ENCODE data around the gene EFHD2.

Gene EFHD2

GRCh38 chr1:15401391-15402055, 8.2 kb upstream of the EFHD2 start:
- no peak overlapping the region for H3K4me3 ChIP-seq (replicated peaks; ENCODE audit: low read depth, low read length)
- DNase-seq (ENCODE audit: extremely low read depth, insufficient read length) = no peak
- TF ChIP-seq CTCF (IDR thresholded peaks at IDR 0.05; ENCODE audit: insufficient read depth, low read length, poor library complexity, severe bottlenecking) = no peak
- no peaks in the 10 kb centered on the region for H3K27me3 ChIP-seq (replicated peaks; ENCODE audit: control insufficient read depth, insufficient read depth, low read length)
- no peaks in the 10 kb centered on the region for H3K36me3 ChIP-seq (ENCODE audit: control insufficient read depth, insufficient read depth, low read length)

GRCh38 chr1:15402809-15403450, 6.8 kb upstream of the EFHD2 start:
- H3K36me3 ChIP-seq (ENCODE audit: control insufficient read depth, insufficient read depth, low read length) = no peaks in the 10 kb centered on the region
- DNase-seq (ENCODE audit: extremely low read depth, insufficient read length) = no peak
- no peak overlapping the region for H3K4me3 ChIP-seq (replicated peaks; ENCODE audit: low read depth, low read length)
- no peaks in the 10 kb centered on the region for H3K27me3 ChIP-seq (replicated peaks; ENCODE audit: control insufficient read depth, insufficient read depth, low read length)
- no peak for TF ChIP-seq CTCF (IDR thresholded peaks at IDR 0.05; ENCODE audit: insufficient read depth, low read length, poor library complexity, severe bottlenecking)

- no peak for TF ChIP-seq CTCF (IDR thresholded peaks at IDR 0.05; ENCODE audit: insufficient read depth, low read length, poor library complexity, severe bottlenecking)
Observed at GRCh38 chr1:15403962-15404580, 5.6 kb upstream of the EFHD2 start.

GRCh38 chr1:15405106-15405850, 4.4 kb upstream of the EFHD2 start:
- DNase-seq (ENCODE audit: extremely low read depth, insufficient read length) = no peak
- no peak for TF ChIP-seq CTCF (IDR thresholded peaks at IDR 0.05; ENCODE audit: insufficient read depth, low read length, poor library complexity, severe bottlenecking)
- Histone ChIP-seq H3K27me3 (replicated peaks; ENCODE audit: control insufficient read depth, insufficient read depth, low read length) (no peaks in the 10 kb centered on the region), H3K4me3 (replicated peaks; ENCODE audit: low read depth, low read length) (no peak overlapping the region), H3K36me3 (ENCODE audit: control insufficient read depth, insufficient read depth, low read length) (no peaks in the 10 kb centered on the region)

More at GRCh38 chr1:15403962-15404580, 5.6 kb upstream of the EFHD2 start:
- no peak overlapping the region for H3K4me3 ChIP-seq (replicated peaks; ENCODE audit: low read depth, low read length)
- H3K27me3 ChIP-seq (replicated peaks; ENCODE audit: control insufficient read depth, insufficient read depth, low read length) = no peaks in the 10 kb centered on the region
- no peaks in the 10 kb centered on the region for H3K36me3 ChIP-seq (ENCODE audit: control insufficient read depth, insufficient read depth, low read length)
- no peak for DNase-seq (ENCODE audit: extremely low read depth, insufficient read length)

- H3K4me3 ChIP-seq (replicated peaks; ENCODE audit: low read depth, low read length) = no peak overlapping the region
- DNase-seq (ENCODE audit: extremely low read depth, insufficient read length) = no peak
- TF ChIP-seq CTCF (IDR thresholded peaks at IDR 0.05; ENCODE audit: insufficient read depth, low read length, poor library complexity, severe bottlenecking) = no peak
- H3K27me3 ChIP-seq (replicated peaks; ENCODE audit: control insufficient read depth, insufficient read depth, low read length) = no peaks in the 10 kb centered on the region
- H3K36me3 ChIP-seq (ENCODE audit: control insufficient read depth, insufficient read depth, low read length) = no peaks in the 10 kb centered on the region
Observed at GRCh38 chr1:15406614-15407559, 2.8 kb upstream of the EFHD2 start.
